Neural cell (in vitro differentiated cells): ENCODE data around the gene CATSPER1. TPM values are rescaled to one million over a fixed set of nuclear protein-coding genes. Genes with fewer than 3 reads are reported as not detected.

ENCODE experiments used
- H2AFZ ChIP-seq: fragments of 200-600, 300-800 bp; sonication (generic), shearing (Covaris generic); 2 replicates; pipeline ENCODE4 v1.6.0; 2014; ENCODE audit warnings: low read depth, mild to moderate bottlenecking, antibody characterized with exemption, low read length, moderate library complexity
- H3F3A ChIP-seq: fragments of 200-600 bp; shearing (Covaris generic); 2 replicates; pipeline ENCODE4 v1.6.1; 2016; ENCODE audit warnings: mild to moderate bottlenecking, moderate library complexity, mixed read lengths, antibody characterized with exemption, low read length; ENCODE audit not compliant: insufficient read depth, poor library complexity, severe bottlenecking
- H3K27ac ChIP-seq: fragments of 200-600, 300-800 bp; sonication (generic), shearing (Covaris generic); 2 replicates; pipeline ENCODE4 v1.5.1; 2014; ENCODE audit warnings: mild to moderate bottlenecking, low read length, moderate library complexity
- H3K27me3 ChIP-seq: fragments of 300-800, 200-600 bp; sonication (generic), shearing (Covaris generic); 2 replicates; pipeline ENCODE4 v1.6.0; 2014; ENCODE audit warnings: mild to moderate bottlenecking, low read depth, low read length, moderate library complexity; ENCODE audit not compliant: insufficient read depth
- H3K36me3 ChIP-seq: fragments of 300-800, 200-600 bp; sonication (generic), shearing (Covaris generic); 2 replicates; pipeline ENCODE4 v1.5.1; 2014; ENCODE audit warnings: mild to moderate bottlenecking, antibody characterized with exemption, low read length, moderate library complexity; ENCODE audit not compliant: insufficient read depth
- H3K4me2 ChIP-seq: fragments of 300-800, 200-600 bp; sonication (generic), shearing (Covaris generic); 2 replicates; pipeline ENCODE4 v1.6.0; 2014; ENCODE audit warnings: mild to moderate bottlenecking, low read length
- H3K4me3 ChIP-seq: fragments of 300-800, 200-600 bp; sonication (generic), shearing (Covaris generic); 2 replicates; pipeline ENCODE4 v1.5.1; 2014; ENCODE audit warnings: mild to moderate bottlenecking, low read length, moderate library complexity
- H3K79me2 ChIP-seq: fragments of 200-600 bp; shearing (Covaris generic); replicated peaks from 2 replicates; pipeline ENCODE4 v1.6.0; 2014; ENCODE audit warnings: mild to moderate bottlenecking, low read length, moderate library complexity; ENCODE audit not compliant: insufficient read depth
- H3K9ac ChIP-seq: fragments of 300-800, 200-600 bp; sonication (generic), shearing (Covaris generic); 2 replicates; pipeline ENCODE4 v1.6.1; 2016; ENCODE audit warnings: mild to moderate bottlenecking, low read length, mixed read lengths
- H3K9me2 ChIP-seq: fragments of 200-600 bp; shearing (Covaris generic); 2 replicates; pipeline ENCODE4 v1.6.1; 2016; ENCODE audit warnings: mild to moderate bottlenecking, low read length, mixed read lengths; ENCODE audit not compliant: insufficient read depth
- H3K9me3 ChIP-seq: fragments of 200-600, 300-800 bp; sonication (generic), shearing (Covaris generic); 2 replicates; pipeline ENCODE4 v1.6.1; 2016; ENCODE audit warnings: mild to moderate bottlenecking, mixed run types, low read length, moderate library complexity, mixed read lengths
- H4K20me1 ChIP-seq: fragments of 200-600 bp; shearing (Covaris generic); 2 replicates; pipeline ENCODE4 v1.6.1; 2016; ENCODE audit warnings: mild to moderate bottlenecking, mixed run types; ENCODE audit not compliant: insufficient read depth
- EP300 ChIP-seq: fragments of 450-650 bp; conservative IDR thresholded peaks from 2 replicates; pipeline ENCODE4 v1.6.1; 2014; ENCODE audit warnings: antibody characterized with exemption, mild to moderate bottlenecking, moderate library complexity; ENCODE audit not compliant: poor library complexity, severe bottlenecking
- EZH2 ChIP-seq: fragments of 200-600, 300-800 bp; shearing (Covaris generic), sonication (generic); IDR thresholded peaks from 2 replicates; pipeline ENCODE4 v1.6.1; 2014; ENCODE audit warnings: antibody characterized with exemption, low read length, borderline replicate concordance, mild to moderate bottlenecking; ENCODE audit not compliant: insufficient read depth, poor library complexity, severe bottlenecking
- MXI1 ChIP-seq: fragments of 450-650 bp; conservative IDR thresholded peaks from 2 replicates; pipeline ENCODE4 v1.6.1; 2014; ENCODE audit warnings: antibody characterized with exemption, mild to moderate bottlenecking; ENCODE audit not compliant: poor library complexity, severe bottlenecking
- POLR2AphosphoS5 ChIP-seq: IDR thresholded peaks from 2 replicates; pipeline ENCODE4 v1.6.1; 2012
- RAD21 ChIP-seq: fragments of 450-650 bp; conservative IDR thresholded peaks from 2 replicates; pipeline ENCODE4 v1.6.1; 2014; ENCODE audit warnings: antibody characterized with exemption, mild to moderate bottlenecking, moderate library complexity
- SMC3 ChIP-seq: fragments of 450-650 bp; conservative IDR thresholded peaks from 2 replicates; pipeline ENCODE4 v1.6.1; 2014; ENCODE audit warnings: antibody characterized with exemption, mild to moderate bottlenecking, moderate library complexity; ENCODE audit not compliant: poor library complexity
- TAF1 ChIP-seq: IDR thresholded peaks from 2 replicates; pipeline ENCODE4 v1.6.1; 2012; ENCODE audit warnings: low read depth
- polyA plus RNA-seq: library from polyadenylated mRNA; depleted of rRNA; stranded (reverse); fragments of >200 nt; gene quantifications from 2 replicates; pipeline ENCODE4 v1.2.3, GENCODE V29; 2014
- TF ChIP-seq, protein P1 (sequence below): fragments of 450-650 bp; IDR thresholded peaks from 2 replicates; pipeline ENCODE4 v1.5.1; 2014; ENCODE audit warnings: antibody characterized with exemption, mild to moderate bottlenecking, moderate library complexity; ENCODE audit not compliant: poor library complexity, severe bottlenecking
- TF ChIP-seq, protein P2 (sequence below): IDR thresholded peaks from 2 replicates; pipeline ENCODE4 v1.6.1; 2012; ENCODE audit warnings: borderline replicate concordance

CATSPER1 gene
- polyA plus RNA-seq, 1 donor from 2014 or later: not detected

DNA sequence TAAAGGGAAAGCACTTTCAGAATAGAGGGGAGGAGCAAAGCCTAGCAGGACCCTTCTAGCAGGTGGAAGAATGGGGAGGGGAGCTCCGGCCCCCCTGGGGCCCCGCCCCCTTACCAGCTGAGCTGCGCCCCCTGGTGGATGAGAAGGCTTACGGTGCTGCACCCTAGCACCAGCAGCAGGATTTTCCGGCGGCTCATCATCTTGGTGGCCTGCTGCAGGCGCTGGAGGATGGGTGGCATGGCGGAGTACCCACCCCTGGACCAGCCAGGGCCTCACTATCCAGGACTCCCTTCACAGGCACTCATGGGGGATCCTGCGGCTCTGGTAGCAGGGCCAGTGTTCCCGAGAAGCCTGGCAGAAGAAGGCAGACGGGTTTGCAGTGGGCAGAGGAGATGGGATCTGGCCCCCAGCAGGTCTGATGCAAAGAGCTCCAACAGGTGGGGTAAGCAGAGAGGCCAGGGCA lies 18.9 kb upstream of the CATSPER1 start:
- H2AFZ ChIP-seq: no peak overlapping the region
- H3K27ac ChIP-seq: no peak overlapping the region
- no peaks in the 10 kb centered on the region for H3K36me3 ChIP-seq
- H3K9me3 ChIP-seq: no peaks in the 10 kb centered on the region
- no peaks in the 10 kb centered on the region for H4K20me1 ChIP-seq
- no peak overlapping the region for H3K4me3 ChIP-seq
- H3K9me2 ChIP-seq: no peaks in the 10 kb centered on the region
- no peak for TF ChIP-seq POLR2AphosphoS5
- peak; percentile 8 for TF ChIP-seq MXI1
- TF ChIP-seq RAD21: peak; percentile 57
- TF ChIP-seq TAF1: no peak
- TF ChIP-seq EZH2: no peak
- TF ChIP-seq SMC3: peak; percentile 67
- TF ChIP-seq, protein P1, sequence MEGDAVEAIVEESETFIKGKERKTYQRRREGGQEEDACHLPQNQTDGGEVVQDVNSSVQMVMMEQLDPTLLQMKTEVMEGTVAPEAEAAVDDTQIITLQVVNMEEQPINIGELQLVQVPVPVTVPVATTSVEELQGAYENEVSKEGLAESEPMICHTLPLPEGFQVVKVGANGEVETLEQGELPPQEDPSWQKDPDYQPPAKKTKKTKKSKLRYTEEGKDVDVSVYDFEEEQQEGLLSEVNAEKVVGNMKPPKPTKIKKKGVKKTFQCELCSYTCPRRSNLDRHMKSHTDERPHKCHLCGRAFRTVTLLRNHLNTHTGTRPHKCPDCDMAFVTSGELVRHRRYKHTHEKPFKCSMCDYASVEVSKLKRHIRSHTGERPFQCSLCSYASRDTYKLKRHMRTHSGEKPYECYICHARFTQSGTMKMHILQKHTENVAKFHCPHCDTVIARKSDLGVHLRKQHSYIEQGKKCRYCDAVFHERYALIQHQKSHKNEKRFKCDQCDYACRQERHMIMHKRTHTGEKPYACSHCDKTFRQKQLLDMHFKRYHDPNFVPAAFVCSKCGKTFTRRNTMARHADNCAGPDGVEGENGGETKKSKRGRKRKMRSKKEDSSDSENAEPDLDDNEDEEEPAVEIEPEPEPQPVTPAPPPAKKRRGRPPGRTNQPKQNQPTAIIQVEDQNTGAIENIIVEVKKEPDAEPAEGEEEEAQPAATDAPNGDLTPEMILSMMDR: peak; percentile 79
- TF ChIP-seq EP300: no peak
- TF ChIP-seq, protein P2, sequence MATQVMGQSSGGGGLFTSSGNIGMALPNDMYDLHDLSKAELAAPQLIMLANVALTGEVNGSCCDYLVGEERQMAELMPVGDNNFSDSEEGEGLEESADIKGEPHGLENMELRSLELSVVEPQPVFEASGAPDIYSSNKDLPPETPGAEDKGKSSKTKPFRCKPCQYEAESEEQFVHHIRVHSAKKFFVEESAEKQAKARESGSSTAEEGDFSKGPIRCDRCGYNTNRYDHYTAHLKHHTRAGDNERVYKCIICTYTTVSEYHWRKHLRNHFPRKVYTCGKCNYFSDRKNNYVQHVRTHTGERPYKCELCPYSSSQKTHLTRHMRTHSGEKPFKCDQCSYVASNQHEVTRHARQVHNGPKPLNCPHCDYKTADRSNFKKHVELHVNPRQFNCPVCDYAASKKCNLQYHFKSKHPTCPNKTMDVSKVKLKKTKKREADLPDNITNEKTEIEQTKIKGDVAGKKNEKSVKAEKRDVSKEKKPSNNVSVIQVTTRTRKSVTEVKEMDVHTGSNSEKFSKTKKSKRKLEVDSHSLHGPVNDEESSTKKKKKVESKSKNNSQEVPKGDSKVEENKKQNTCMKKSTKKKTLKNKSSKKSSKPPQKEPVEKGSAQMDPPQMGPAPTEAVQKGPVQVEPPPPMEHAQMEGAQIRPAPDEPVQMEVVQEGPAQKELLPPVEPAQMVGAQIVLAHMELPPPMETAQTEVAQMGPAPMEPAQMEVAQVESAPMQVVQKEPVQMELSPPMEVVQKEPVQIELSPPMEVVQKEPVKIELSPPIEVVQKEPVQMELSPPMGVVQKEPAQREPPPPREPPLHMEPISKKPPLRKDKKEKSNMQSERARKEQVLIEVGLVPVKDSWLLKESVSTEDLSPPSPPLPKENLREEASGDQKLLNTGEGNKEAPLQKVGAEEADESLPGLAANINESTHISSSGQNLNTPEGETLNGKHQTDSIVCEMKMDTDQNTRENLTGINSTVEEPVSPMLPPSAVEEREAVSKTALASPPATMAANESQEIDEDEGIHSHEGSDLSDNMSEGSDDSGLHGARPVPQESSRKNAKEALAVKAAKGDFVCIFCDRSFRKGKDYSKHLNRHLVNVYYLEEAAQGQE: no peak
- H3K27me3 ChIP-seq: no peaks in the 10 kb centered on the region
- no peak overlapping the region for H3K9ac ChIP-seq
- H3K4me2 ChIP-seq: no peak overlapping the region
- no peaks in the 10 kb centered on the region for H3F3A ChIP-seq
- peaks cover 4% of the 10 kb centered on the region for H3K79me2 ChIP-seq

GRCh38 chr11:66044757-66045156 lies 18.5 kb upstream of the CATSPER1 start:
- H3K79me2 ChIP-seq: peaks cover 4% of the 10 kb centered on the region
- TF ChIP-seq, protein P1: no peak
- no peak for TF ChIP-seq RAD21
- TF ChIP-seq TAF1: no peak
- no peak for TF ChIP-seq POLR2AphosphoS5
- TF ChIP-seq SMC3: no peak
- TF ChIP-seq EZH2: no peak
- TF ChIP-seq MXI1: no peak
- TF ChIP-seq, protein P2: no peak
- TF ChIP-seq EP300: no peak
- no peak overlapping the region for H3K4me3 ChIP-seq
- H3K27me3 ChIP-seq: no peaks in the 10 kb centered on the region
- H3K9me2 ChIP-seq: no peaks in the 10 kb centered on the region
- no peak overlapping the region for H3K9ac ChIP-seq
- H2AFZ ChIP-seq: no peak overlapping the region
- H3K36me3 ChIP-seq: no peaks in the 10 kb centered on the region
- H3K27ac ChIP-seq: no peak overlapping the region
- H3K4me2 ChIP-seq: no peak overlapping the region
- H4K20me1 ChIP-seq: no peaks in the 10 kb centered on the region
- no peaks in the 10 kb centered on the region for H3F3A ChIP-seq
- H3K9me3 ChIP-seq: no peaks in the 10 kb centered on the region
